GM23248 (cell line): ENCODE results near the gene RASA3.

ENCODE experiments used
- EZH2 ChIP-seq: fragments of 200-600 bp; sonication (generic); IDR thresholded peaks from 2 replicates; pipeline ENCODE4 v1.6.1; 2018; ENCODE audit warnings: antibody characterized with exemption, mild to moderate bottlenecking; ENCODE audit not compliant: insufficient read depth, poor library complexity, severe bottlenecking
- EZH2phosphoT487 ChIP-seq: fragments of 200-600 bp; sonication (generic); IDR thresholded peaks from 2 replicates; pipeline ENCODE4 v1.6.1; 2018; ENCODE audit warnings: antibody characterized with exemption, moderate library complexity, mild to moderate bottlenecking, low read depth; ENCODE audit not compliant: insufficient read depth

- TF ChIP-seq EZH2phosphoT487: no peak
- no peak for TF ChIP-seq EZH2
These were observed 85.0 kb downstream of the RASA3 start for GRCh38 chr13:114047358-114047881.
